Ascending aorta (tissue), 2 donors: ENCODE results near the gene SELENOH. TPM values are rescaled to one million over a fixed set of nuclear protein-coding genes. Genes with fewer than 3 reads are reported as not detected.

ENCODE experiments used
- DNase-seq, 2 donors: peaks; one replicate each; pipeline ENCODE4 v3.0.0-alpha.2; 2019; ENCODE audit warnings: low spot score in 2 of 2
- H3K27ac ChIP-seq, 2 donors: fragments of 200-600 bp; sonication (generic); one replicate each; pipeline ENCODE4 v1.5.1; 2016 to 2017; ENCODE audit warnings: mild to moderate bottlenecking in 1 of 2
- H3K27me3 ChIP-seq: fragments of 200-600 bp; sonication (generic); one replicate; pipeline ENCODE4 v1.5.1; 2017
- H3K36me3 ChIP-seq, 2 donors: fragments of 200-600 bp; sonication (generic); one replicate each; pipeline ENCODE4 v1.5.1; 2016
- H3K4me1 ChIP-seq, 2 donors: fragments of 200-600 bp; sonication (generic); one replicate each; pipeline ENCODE4 v1.5.1; 2016 to 2017; ENCODE audit warnings: mild to moderate bottlenecking in 1 of 2
- H3K4me3 ChIP-seq, 2 donors: fragments of 200-600 bp; sonication (generic); one replicate each; pipeline ENCODE4 v1.5.1; 2016 to 2017; ENCODE audit warnings: mild to moderate bottlenecking in 1 of 2
- H3K9me3 ChIP-seq, 2 donors: fragments of 200-600 bp; sonication (generic); one replicate each; pipeline ENCODE4 v1.5.1; 2016
- intact Hi-C: fragments of 100-400 bp; cut with DNase I; formaldehyde crosslinking; loops from one replicate; pipeline ENCODE4 v1.15.1; 2023
- total RNA-seq: library from RNA; depleted of rRNA; stranded (reverse); fragments of >200 nt; gene quantifications from one replicate; pipeline ENCODE4 v1.1.0, GENCODE V29; 2016
- TF ChIP-seq, protein P1 (sequence below), 3 experiments: fragments of 200-600 bp in 2 of 3; fragments of 450-650 bp in 1 of 3; sonication (generic) in 2 of 3; IDR thresholded peaks; one replicate each; pipeline ENCODE4 v1.5.1; 2016 to 2019; ENCODE audit warnings: antibody characterized with exemption in 3 of 3, mild to moderate bottlenecking in 1 of 3, moderate library complexity in 1 of 3

The SELENOH gene
- total RNA-seq, 1 donor from 2014 or later, result 113 TPM

DNA sequence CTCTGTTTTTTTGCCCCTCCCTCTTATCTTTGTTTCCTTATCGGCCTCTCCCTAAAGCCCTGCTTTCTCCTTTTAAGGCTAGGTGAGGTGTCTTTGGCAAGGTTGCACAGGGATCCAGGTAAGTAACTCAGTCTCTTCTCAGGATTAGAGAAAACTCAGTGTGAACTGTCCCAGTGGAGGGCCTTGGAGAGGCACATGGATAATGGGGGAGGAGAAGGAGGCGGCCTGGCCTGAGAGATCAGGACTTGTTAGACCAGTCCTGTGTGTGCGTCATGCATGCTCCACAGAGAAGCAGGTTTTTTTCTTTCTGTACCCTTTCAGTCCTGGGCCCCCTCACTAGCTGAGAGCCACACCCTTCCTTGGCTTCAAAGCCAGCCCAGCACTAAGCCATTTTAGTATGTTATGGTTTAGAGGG, 40.2 kb downstream of the SELENOH start:
- peak overlapping the region; percentile 3 to 21 for H3K27ac ChIP-seq
- no peak for DNase-seq
- no peaks in the 10 kb centered on the region for H3K36me3 ChIP-seq
- H3K4me3 ChIP-seq, result no peak overlapping the region
- TF ChIP-seq, protein P1, sequence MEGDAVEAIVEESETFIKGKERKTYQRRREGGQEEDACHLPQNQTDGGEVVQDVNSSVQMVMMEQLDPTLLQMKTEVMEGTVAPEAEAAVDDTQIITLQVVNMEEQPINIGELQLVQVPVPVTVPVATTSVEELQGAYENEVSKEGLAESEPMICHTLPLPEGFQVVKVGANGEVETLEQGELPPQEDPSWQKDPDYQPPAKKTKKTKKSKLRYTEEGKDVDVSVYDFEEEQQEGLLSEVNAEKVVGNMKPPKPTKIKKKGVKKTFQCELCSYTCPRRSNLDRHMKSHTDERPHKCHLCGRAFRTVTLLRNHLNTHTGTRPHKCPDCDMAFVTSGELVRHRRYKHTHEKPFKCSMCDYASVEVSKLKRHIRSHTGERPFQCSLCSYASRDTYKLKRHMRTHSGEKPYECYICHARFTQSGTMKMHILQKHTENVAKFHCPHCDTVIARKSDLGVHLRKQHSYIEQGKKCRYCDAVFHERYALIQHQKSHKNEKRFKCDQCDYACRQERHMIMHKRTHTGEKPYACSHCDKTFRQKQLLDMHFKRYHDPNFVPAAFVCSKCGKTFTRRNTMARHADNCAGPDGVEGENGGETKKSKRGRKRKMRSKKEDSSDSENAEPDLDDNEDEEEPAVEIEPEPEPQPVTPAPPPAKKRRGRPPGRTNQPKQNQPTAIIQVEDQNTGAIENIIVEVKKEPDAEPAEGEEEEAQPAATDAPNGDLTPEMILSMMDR (IDR thresholded peaks at IDR 0.05), result no peak
- intact Hi-C loops, result no loop called here
- peaks cover 14 to 61% of the 10 kb centered on the region in 2 donors for H3K4me1 ChIP-seq
- H3K9me3 ChIP-seq, result no peaks in the 10 kb centered on the region
- H3K27me3 ChIP-seq, result no peaks in the 10 kb centered on the region

DNA sequence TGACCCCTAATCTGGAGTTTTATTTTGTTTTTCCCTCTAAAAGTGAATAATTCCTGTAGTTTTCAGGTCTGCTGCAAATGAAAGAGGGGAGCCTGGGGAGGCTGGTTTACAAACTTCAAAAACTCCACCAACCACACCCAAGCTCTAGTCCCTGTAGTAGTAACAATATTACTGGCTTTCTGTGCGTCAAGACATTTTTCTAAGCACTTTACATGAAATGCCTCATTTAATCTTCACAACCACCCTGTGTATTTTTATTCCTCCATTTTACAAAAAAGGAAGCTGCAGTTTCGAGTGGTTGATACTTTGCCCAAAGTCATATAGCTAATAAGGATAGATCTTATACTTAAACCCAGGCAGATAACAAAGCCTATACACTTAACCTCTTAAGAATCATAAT, 43.8 kb downstream of the SELENOH start:
- H3K9me3 ChIP-seq, result no peaks in the 10 kb centered on the region
- H3K36me3 ChIP-seq, result no peaks in the 10 kb centered on the region
- intact Hi-C loops, result no loop called here
- DNase-seq, result no peak
- H3K27ac ChIP-seq, result no peak overlapping the region
- H3K4me3 ChIP-seq, result no peak overlapping the region
- H3K27me3 ChIP-seq, result no peaks in the 10 kb centered on the region
- TF ChIP-seq, protein P1 (IDR thresholded peaks at IDR 0.05), result no peak
- H3K4me1 ChIP-seq, result peaks cover 0 to 47% of the 10 kb centered on the region in 2 donors

DNA sequence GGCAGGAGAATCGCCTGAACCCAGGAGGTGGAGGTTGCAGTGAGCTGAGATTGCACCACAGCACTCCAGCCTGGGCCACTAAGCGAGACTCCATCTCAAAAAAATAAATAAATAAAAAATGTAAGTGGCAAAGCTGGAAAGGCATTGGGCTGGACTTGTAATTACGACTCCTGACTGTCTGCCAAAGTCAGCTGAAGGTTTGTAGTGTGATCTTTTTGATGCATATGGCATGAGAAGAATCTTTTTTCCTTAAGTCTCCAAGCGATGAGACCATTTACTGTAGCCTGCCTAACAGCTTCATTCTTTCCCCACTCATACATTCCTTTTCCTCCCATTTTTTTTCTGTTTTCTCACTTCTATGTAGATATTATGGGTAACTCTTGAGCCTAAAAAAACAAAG, 45.1 kb downstream of the SELENOH start:
- H3K4me1 ChIP-seq, result peaks cover 0 to 41% of the 10 kb centered on the region in 2 donors
- no peaks in the 10 kb centered on the region for H3K9me3 ChIP-seq
- intact Hi-C loops, result no loop called here
- no peaks in the 10 kb centered on the region for H3K27me3 ChIP-seq
- H3K27ac ChIP-seq, result peak overlapping the region in 1 of 2 donors; percentile 28
- TF ChIP-seq, protein P1 (IDR thresholded peaks at IDR 0.05), result no peak
- DNase-seq, result no peak
- H3K4me3 ChIP-seq, result no peak overlapping the region
- H3K36me3 ChIP-seq, result peaks cover 0 to 3% of the 10 kb centered on the region in 2 donors

DNA sequence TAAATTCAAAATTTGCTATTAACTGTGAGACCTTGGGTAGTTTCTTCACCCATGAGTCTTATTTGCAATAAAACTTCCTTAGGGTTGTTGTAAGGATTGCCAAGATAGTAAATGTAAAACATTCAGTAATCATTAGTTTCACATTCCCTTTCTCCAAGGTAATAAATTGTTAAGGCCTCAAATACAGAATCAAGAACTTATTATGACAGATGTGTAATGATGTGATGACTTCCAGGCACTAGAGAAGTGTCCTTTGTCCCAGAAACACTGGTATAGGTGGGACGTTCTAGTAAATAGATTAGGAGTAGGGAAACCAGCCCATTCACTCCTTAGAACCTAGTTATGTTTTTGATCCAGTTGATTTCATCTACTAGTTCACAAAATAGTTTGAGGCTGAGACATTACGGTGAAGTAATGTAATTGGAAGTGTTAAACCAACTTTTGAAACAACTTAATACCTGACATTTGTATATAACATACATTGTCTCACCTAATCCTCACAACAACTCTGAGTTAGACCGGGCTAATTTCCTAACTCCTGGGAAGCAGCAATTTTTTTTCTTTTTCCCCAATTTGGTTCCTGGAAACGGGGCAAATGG, 45.8 kb downstream of the SELENOH start:
- Histone ChIP-seq H3K36me3 (peaks cover 4 to 10% of the 10 kb centered on the region in 2 donors), H3K4me3 (no peak overlapping the region), H3K4me1 (peaks cover 0 to 35% of the 10 kb centered on the region in 2 donors), H3K9me3 (no peaks in the 10 kb centered on the region), H3K27me3 (no peaks in the 10 kb centered on the region), H3K27ac (no peak overlapping the region)
- no peak for DNase-seq
- intact Hi-C loops, result no loop called here
- TF ChIP-seq, protein P1 (IDR thresholded peaks at IDR 0.05), result no peak

DNA sequence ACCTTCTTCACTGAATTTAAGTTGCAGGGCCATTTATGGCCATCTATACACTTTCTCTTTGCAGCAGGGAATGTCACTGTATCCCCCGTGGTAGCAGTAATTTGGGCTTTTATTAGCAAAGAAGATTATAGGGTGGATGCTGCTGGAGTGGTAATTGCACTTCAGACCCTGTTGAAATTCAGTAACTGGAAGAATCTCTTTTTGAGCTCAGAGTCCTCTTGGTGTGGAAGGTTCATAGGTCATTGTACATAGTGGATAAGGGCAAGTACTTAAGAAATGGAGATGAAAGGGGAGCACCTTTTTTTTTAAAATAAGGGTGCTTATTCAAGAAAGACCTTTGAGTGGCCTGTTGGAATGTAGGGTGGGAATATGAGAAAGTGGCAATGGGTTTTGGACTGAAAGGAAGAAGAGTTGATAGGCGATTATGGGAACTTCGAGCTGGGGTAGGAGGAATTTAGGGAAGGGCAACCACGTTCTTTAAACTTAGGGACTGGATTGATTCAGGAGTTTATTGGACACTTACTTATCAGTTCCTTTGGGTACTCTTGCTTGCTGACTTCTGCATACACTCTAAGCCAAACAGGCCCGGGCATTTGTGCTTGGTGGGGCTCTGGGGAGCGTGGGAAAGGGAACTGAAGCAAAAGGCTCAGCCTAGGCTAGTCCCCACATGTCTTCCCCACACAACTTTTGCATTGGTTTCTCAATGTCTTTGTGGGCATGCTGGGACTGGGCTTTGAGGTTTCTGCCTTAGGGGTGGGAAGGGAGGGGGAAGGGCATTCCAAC, 46.8 kb downstream of the SELENOH start:
- Histone ChIP-seq H3K4me1 (peaks cover 0 to 38% of the 10 kb centered on the region in 2 donors), H3K27ac (no peak overlapping the region)
- TF ChIP-seq, protein P1 (IDR thresholded peaks at IDR 0.05), result no peak

More for the DNA sequence above, 46.8 kb downstream of the SELENOH start:
- H3K27me3 ChIP-seq, result no peaks in the 10 kb centered on the region
- no peak for DNase-seq
- H3K36me3 ChIP-seq, result peaks cover 4 to 11% of the 10 kb centered on the region in 2 donors
- H3K4me3 ChIP-seq, result no peak overlapping the region
- intact Hi-C loops, result no loop called here
- H3K9me3 ChIP-seq, result no peaks in the 10 kb centered on the region
